ENCODE measurements around the gene MEF2A. TPM values are rescaled to one million over a fixed set of nuclear protein-coding genes. Genes with fewer than 3 reads are reported as not detected.

The MEF2A gene
- total and polyA plus RNA-seq, 2 experiments from 2014 or later = 91.7 to 556 TPM

- peak overlapping the region; percentile 78 for H3K27ac ChIP-seq
- H3K36me3 ChIP-seq = peaks cover 19% of the 10 kb centered on the region
- no peaks in the 10 kb centered on the region for H3K9me3 ChIP-seq (ENCODE audit: low read depth)
- H3K4me1 ChIP-seq (ENCODE audit: low read depth) = peaks cover 25% of the 10 kb centered on the region
- DNase-seq (ENCODE audit: low read depth in 1 of 2, low spot score in 1 of 2) = no peak
- no peak for TF ChIP-seq CTCF (IDR thresholded peaks at IDR 0.05; ENCODE audit: low read depth, low read length)
- no peaks in the 10 kb centered on the region for H3K27me3 ChIP-seq
- H3K4me3 ChIP-seq = no peak overlapping the region
These were observed 65.5 kb downstream of the MEF2A start for GRCh38 chr15:99631255-99631654.

GRCh38 chr15:99632521-99632920 lies 66.7 kb downstream of the MEF2A start:
- Histone ChIP-seq H3K9me3 (ENCODE audit: low read depth) (no peaks in the 10 kb centered on the region), H3K36me3 (peaks cover 19% of the 10 kb centered on the region), H3K4me3 (no peak overlapping the region), H3K4me1 (ENCODE audit: low read depth) (peaks cover 25% of the 10 kb centered on the region), H3K27ac (peak overlapping the region; percentile 78), H3K27me3 (no peaks in the 10 kb centered on the region)
- DNase-seq (ENCODE audit: low read depth in 1 of 2, low spot score in 1 of 2) = no peak
- TF ChIP-seq CTCF (IDR thresholded peaks at IDR 0.05; ENCODE audit: low read depth, low read length) = no peak

- no peaks in the 10 kb centered on the region for H3K9me3 ChIP-seq (ENCODE audit: low read depth)
- no peak for DNase-seq (ENCODE audit: low read depth in 1 of 2, low spot score in 1 of 2)
- peaks cover 19% of the 10 kb centered on the region for H3K36me3 ChIP-seq
- TF ChIP-seq CTCF (IDR thresholded peaks at IDR 0.05; ENCODE audit: low read depth, low read length) = no peak
- H3K27me3 ChIP-seq = no peaks in the 10 kb centered on the region
- H3K4me1 ChIP-seq (ENCODE audit: low read depth) = peaks cover 27% of the 10 kb centered on the region
- H3K27ac ChIP-seq = no peak overlapping the region
- no peak overlapping the region for H3K4me3 ChIP-seq
These were observed 67.9 kb downstream of the MEF2A start for GRCh38 chr15:99633655-99634054.

GRCh38 chr15:99634576-99634975 lies 68.8 kb downstream of the MEF2A start:
- DNase-seq (ENCODE audit: low read depth in 1 of 2, low spot score in 1 of 2) = no peak
- no peak for TF ChIP-seq CTCF (IDR thresholded peaks at IDR 0.05; ENCODE audit: low read depth, low read length)
- H3K27me3 ChIP-seq = no peaks in the 10 kb centered on the region
- peaks cover 29% of the 10 kb centered on the region for H3K4me1 ChIP-seq (ENCODE audit: low read depth)
- peaks cover 19% of the 10 kb centered on the region for H3K36me3 ChIP-seq
- no peak overlapping the region for H3K4me3 ChIP-seq
- peak overlapping the region; percentile 54 for H3K27ac ChIP-seq
- H3K9me3 ChIP-seq (ENCODE audit: low read depth) = no peaks in the 10 kb centered on the region

GRCh38 chr15:99635145-99635544 lies 69.4 kb downstream of the MEF2A start:
- H3K27ac ChIP-seq = peak overlapping the region; percentile 54
- H3K4me1 ChIP-seq (ENCODE audit: low read depth) = peaks cover 31% of the 10 kb centered on the region
- DNase-seq (ENCODE audit: low read depth in 1 of 2, low spot score in 1 of 2) = no peak
- H3K27me3 ChIP-seq = no peaks in the 10 kb centered on the region
- H3K9me3 ChIP-seq (ENCODE audit: low read depth) = no peaks in the 10 kb centered on the region
- H3K4me3 ChIP-seq = no peak overlapping the region
- peaks cover 19% of the 10 kb centered on the region for H3K36me3 ChIP-seq
- no peak for TF ChIP-seq CTCF (IDR thresholded peaks at IDR 0.05; ENCODE audit: low read depth, low read length)

GRCh38 chr15:99635794-99636193 lies 70.0 kb downstream of the MEF2A start:
- Histone ChIP-seq H3K4me3 (no peak overlapping the region), H3K4me1 (ENCODE audit: low read depth) (peaks cover 31% of the 10 kb centered on the region), H3K36me3 (peaks cover 19% of the 10 kb centered on the region), H3K27ac (no peak overlapping the region), H3K27me3 (no peaks in the 10 kb centered on the region), H3K9me3 (ENCODE audit: low read depth) (no peaks in the 10 kb centered on the region)
- TF ChIP-seq CTCF (IDR thresholded peaks at IDR 0.05; ENCODE audit: low read depth, low read length) = no peak
- DNase-seq (ENCODE audit: low read depth in 1 of 2, low spot score in 1 of 2) = no peak

All from cardiac muscle cell (in vitro differentiated cells and primary cell).